HepG2 (cell line): ENCODE measurements around the gene UNC13D. TPM values are rescaled to one million over a fixed set of nuclear protein-coding genes. Genes with fewer than 3 reads are reported as not detected.

Experiments used
- CTCF ChIP-seq: sonication (generic); formaldehyde crosslinking; IDR thresholded peaks from 2 replicates; pipeline ENCODE4 v1.5.0; 2020; ENCODE audit warnings: mild to moderate bottlenecking, missing genetic modification reagents, moderate library complexity
- ELK4 ChIP-seq: sonication (generic); formaldehyde crosslinking; IDR thresholded peaks from 2 replicates; pipeline ENCODE4 v1.9.0; 2021; ENCODE audit warnings: missing genetic modification reagents, borderline replicate concordance
- EP300 ChIP-seq, 3 experiments: sonication (generic) in 1 of 3; formaldehyde crosslinking in 1 of 3; IDR thresholded peaks; 2 replicates each; pipeline versions ENCODE4 v1.5.1 to v1.6.1; 2011 to 2020; ENCODE audit warnings: low read depth in 2 of 3, low read length in 2 of 3, borderline replicate concordance in 1 of 3, improper control_type of control experiment in 1 of 3, mild to moderate bottlenecking in 1 of 3, missing genetic modification reagents in 1 of 3, moderate library complexity in 1 of 3
- FOXK2 ChIP-seq: fragments of 450-650 bp; IDR thresholded peaks from 2 replicates; pipeline ENCODE4 v1.6.1; 2016
- FUBP1 ChIP-seq: sonication (generic); formaldehyde crosslinking; IDR thresholded peaks from 2 replicates; pipeline ENCODE4 v1.5.1; 2020; ENCODE audit warnings: missing genetic modification reagents, mild to moderate bottlenecking, borderline replicate concordance
- GATA4 ChIP-seq: sonication (generic); IDR thresholded peaks from 2 replicates; pipeline ENCODE4 v1.6.1; 2016; ENCODE audit warnings: antibody characterized with exemption, low read depth, borderline replicate concordance
- KDM3A ChIP-seq: IDR thresholded peaks from 2 replicates; pipeline ENCODE4 v1.6.1; 2018; ENCODE audit warnings: low read depth, missing compliant biosample characterization
- PATZ1 ChIP-seq: sonication (generic); formaldehyde crosslinking; IDR thresholded peaks from 2 replicates; pipeline ENCODE4 v1.4.0; 2020; ENCODE audit warnings: missing genetic modification reagents
- PAXIP1 ChIP-seq: sonication (generic); formaldehyde crosslinking; conservative IDR thresholded peaks from 2 replicates; pipeline ENCODE4 v1.4.0; 2020; ENCODE audit warnings: mild to moderate bottlenecking, missing genetic modification reagents, moderate library complexity
- ZBTB33 ChIP-seq: sonication (generic); formaldehyde crosslinking; IDR thresholded peaks from 2 replicates; pipeline ENCODE4 v1.4.0; 2020; ENCODE audit warnings: missing genetic modification reagents
- ZSCAN12 ChIP-seq: sonication (generic); formaldehyde crosslinking; IDR thresholded peaks from 2 replicates; pipeline ENCODE4 v1.9.0; 2021; ENCODE audit warnings: mild to moderate bottlenecking, missing genetic modification reagents
- polyA plus RNA-seq, 8 experiments: library from polyadenylated mRNA; depleted of rRNA in 3 of 8; stranded (reverse) in 7 of 8; unstranded in 1 of 8; fragments of >200 nt; fragmentation: Illumina TruSeq in 4 of 8; extraction: Trizol in 4 of 8; gene quantifications; 2 replicates each; pipeline versions ENCODE4 v1.2.1 to v1.2.3, GENCODE V29; 2011 to 2016; ENCODE audit warnings: low read depth in 4 of 8, missing spikeins in 1 of 8, mixed read lengths in 1 of 8; ENCODE audit not compliant: insufficient read depth in 1 of 8
- total RNA-seq, 5 experiments: library from RNA; depleted of rRNA; stranded (reverse); fragments of >200 nt; fragmentation: Illumina TruSeq; extraction: Trizol; gene quantifications; 2 replicates each; pipeline ENCODE4 v1.2.3, GENCODE V29; 2016; ENCODE audit warnings: low read depth in 1 of 5

The UNC13D gene
- total and polyA plus RNA-seq, 2 of the 13 experiments (the other 11 are each of a cell fraction or from before 2014, with no cell fraction given): 29.7 to 42.7 TPM

- TF ChIP-seq FOXK2 (peak; percentile 46; the same call in 1 of the 2 replicates), FUBP1 (CRISPR knock-in tag) (no peak), ZBTB33 (CRISPR knock-in tag) (no peak; the same call in 1 of the 2 replicates), KDM3A (CRISPR knock-in tag) (peak; percentile 92; the same call in 1 of the 2 replicates), CTCF (CRISPR knock-in tag) (0 out of 2 replicates have a peak, but pooled peaks have one; percentile 11), ZSCAN12 (CRISPR knock-in tag) (no peak), ELK4 (CRISPR knock-in tag) (peak; percentile 63; the same call in 1 of the 2 replicates), PATZ1 (CRISPR knock-in tag) (peak; percentile 82), PAXIP1 (CRISPR knock-in tag) (no peak; the same call in 1 of the 2 replicates), GATA4 (peak; percentile 34; the same call in 1 of the 2 replicates), EP300 (IDR thresholded peaks at IDR 0.05; ENCODE audit: low read depth in 2 of 2, low read length in 2 of 2) (peak; percentile 62 to 68; a peak in 3 of 4 replicates), EP300 (CRISPR knock-in tag; IDR thresholded peaks at IDR 0.05; ENCODE audit: borderline replicate concordance) (no peak)
Measured at GRCh38 chr17:75784473-75785015, 59.7 kb downstream of the UNC13D start, which contains the start of gene UNK (continued).
